GM20431 (cell line): ENCODE data around the gene MYADM.

Experiments used
- in situ Hi-C: fragments of 300-500 bp; cut with MseI, MboI; formaldehyde crosslinking; loops from one replicate; pipeline ENCODE4 v1.15.0; 2020; ENCODE audit warnings: low sequenced_read_pairs; ENCODE audit not compliant: unreplicated experiment

Gene MYADM

GRCh38 chr19:53908106-53908934 lies 40.6 kb downstream of the MYADM start:
- in situ Hi-C loops, result no loop called here

GRCh38 chr19:53908935-53909415 lies 41.3 kb downstream of the MYADM start, which contains the start of gene CACNG7:
CACNG7 (plus strand) TSS chr19:53909278; CDS start chr19:53912832, 3,554 bp downstream.
- in situ Hi-C loops, result no loop called here

- in situ Hi-C loops, result no loop called here
Observed at GRCh38 chr19:53909471-53910169, 41.9 kb downstream of the MYADM start.

GRCh38 chr19:53910170-53910518 lies 42.5 kb downstream of the MYADM start:
- in situ Hi-C loops, result no loop called here

- in situ Hi-C loops, result no loop called here
Observed at GRCh38 chr19:53912653-53913052, 45.0 kb downstream of the MYADM start.

- in situ Hi-C loops, result no loop called here
Observed at GRCh38 chr19:53915000-53915399, 47.3 kb downstream of the MYADM start.

GRCh38 chr19:53916004-53916403 lies 48.3 kb downstream of the MYADM start:
- in situ Hi-C loops, result no loop called here

- in situ Hi-C loops, result no loop called here
Observed at GRCh38 chr19:53917356-53917755, 49.7 kb downstream of the MYADM start.
